ENCODE results near the gene C22orf23. TPM values are rescaled to one million over a fixed set of nuclear protein-coding genes. Genes with fewer than 3 reads are reported as not detected.

The C22orf23 gene
- total and polyA plus RNA-seq, 7 donors, result 0.15 to 0.36 TPM; not detected in 5

- Histone ChIP-seq H3K4me1 (peaks cover 0 to 4% (median 0%) of the 10 kb centered on the region in 4 donors), H3K4me3 (no peak overlapping the region), H3K36me3 (peaks cover 0 to 42% (median 20%) of the 10 kb centered on the region in 4 donors), H3K27ac (no peak overlapping the region), H3K9me3 (no peaks in the 10 kb centered on the region), H3K27me3 (no peaks in the 10 kb centered on the region)
- intact Hi-C loops (cut with DNase I), result no loop called here
- 85 to 92% methylated on average over 7 of the region's 7 CpGs for WGBS, 2 donors
- DNase-seq, result no peak
- TF ChIP-seq POLR2A (IDR thresholded peaks at IDR 0.05) (no peak), POLR2AphosphoS5 (IDR thresholded peaks at IDR 0.05) (no peak), CTCF (IDR thresholded peaks at IDR 0.05) (no peak), EP300 (IDR thresholded peaks at IDR 0.05) (no peak)
These were observed 18.4 kb upstream of the C22orf23 start for GRCh38 chr22:37971475-37972434.

DNA sequence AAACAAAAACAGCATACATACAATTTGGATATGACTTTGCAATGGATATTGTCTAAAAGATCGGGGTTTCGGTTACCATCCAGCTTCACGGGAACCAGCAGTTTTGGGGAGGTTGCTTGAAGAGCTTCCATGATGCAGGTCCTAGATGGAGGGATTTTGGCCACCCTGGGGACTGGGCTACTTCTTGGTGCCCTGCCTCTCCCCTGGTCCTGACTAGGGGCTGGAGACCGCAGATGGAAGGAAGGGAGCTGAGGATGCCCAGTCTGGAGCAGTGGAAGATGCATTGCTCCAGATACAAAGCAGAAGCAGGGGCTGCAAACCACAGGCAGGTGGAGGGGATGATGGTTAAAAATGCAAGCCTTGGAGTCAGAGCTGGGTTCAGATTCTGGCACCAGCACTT, 17.5 kb upstream of the C22orf23 start:
- DNase-seq, result no peak
- Histone ChIP-seq H3K36me3 (peaks cover 0 to 51% (median 21%) of the 10 kb centered on the region in 4 donors), H3K27ac (no peak overlapping the region), H3K9me3 (no peaks in the 10 kb centered on the region), H3K27me3 (no peaks in the 10 kb centered on the region), H3K4me1 (peaks cover 0 to 10% (median 6%) of the 10 kb centered on the region in 4 donors), H3K4me3 (no peak overlapping the region)
- intact Hi-C loops (cut with DNase I), result no loop called here
- 89 to 98% methylated on average over 4 of the region's 4 CpGs for WGBS, 2 donors
- TF ChIP-seq POLR2AphosphoS5 (IDR thresholded peaks at IDR 0.05) (no peak), CTCF (IDR thresholded peaks at IDR 0.05) (no peak), POLR2A (IDR thresholded peaks at IDR 0.05) (no peak), EP300 (IDR thresholded peaks at IDR 0.05) (no peak)

DNA sequence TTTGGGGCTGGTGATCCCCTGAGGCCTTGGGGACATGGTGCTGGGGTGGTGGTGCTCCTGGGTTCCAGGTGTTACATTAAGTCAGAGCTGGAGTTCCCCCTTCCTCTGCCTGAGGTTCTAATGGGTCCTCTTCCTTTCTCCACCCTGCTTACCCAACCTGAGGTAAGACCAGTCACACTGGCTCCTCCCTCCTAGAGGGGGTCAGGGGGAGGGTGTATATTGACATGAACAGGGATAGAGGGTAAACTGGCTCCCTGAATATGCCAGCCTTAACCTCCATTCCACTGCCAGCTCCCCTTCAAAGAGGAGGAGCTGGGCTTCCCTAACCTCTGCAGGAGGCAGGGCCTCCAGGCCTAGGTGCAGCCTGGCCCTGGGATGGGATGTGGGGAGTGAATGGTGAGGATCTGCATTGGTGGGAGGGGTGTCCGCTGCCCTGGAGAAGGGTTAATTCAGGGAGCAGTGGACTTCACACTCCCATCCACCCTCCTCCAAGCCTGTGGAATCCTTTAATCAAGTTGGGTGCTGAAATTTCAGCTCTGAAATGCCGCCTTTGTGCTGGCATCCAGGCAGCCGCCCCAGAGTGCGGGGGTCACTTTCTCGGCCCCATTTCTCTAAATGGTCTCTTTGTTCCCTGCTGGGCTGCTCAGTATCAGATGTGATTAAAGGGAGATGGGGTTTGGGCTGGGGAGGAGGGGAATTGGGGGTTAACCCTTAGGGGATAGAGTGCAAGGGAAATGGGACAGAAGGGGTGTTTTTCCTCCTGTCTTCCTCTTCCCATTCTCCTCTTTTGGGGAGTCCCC, 15.3 kb upstream of the C22orf23 start:
- Histone ChIP-seq H3K4me3 (no peak overlapping the region), H3K27ac (peak overlapping the region in 2 of 4 donors; percentile 19 to 26), H3K4me1 (peaks cover 0 to 27% (median 18%) of the 10 kb centered on the region in 4 donors), H3K27me3 (no peaks in the 10 kb centered on the region), H3K9me3 (no peaks in the 10 kb centered on the region), H3K36me3 (peaks cover 0 to 50% (median 17%) of the 10 kb centered on the region in 4 donors)
- intact Hi-C loops (cut with DNase I), result loop anchor here (5.0 kb wide), 1 partner anchor 106 kb away; no protein-coding TSS in a partner anchor
- no peak for DNase-seq
- TF ChIP-seq CTCF (IDR thresholded peaks at IDR 0.05), result no peak
- TF ChIP-seq POLR2AphosphoS5 (IDR thresholded peaks at IDR 0.05), result no peak
- no peak for TF ChIP-seq POLR2A (IDR thresholded peaks at IDR 0.05)
- TF ChIP-seq EP300 (IDR thresholded peaks at IDR 0.05), result no peak
- 96% methylated on average over 5 of the region's 5 CpGs for WGBS, 2 donors

DNA sequence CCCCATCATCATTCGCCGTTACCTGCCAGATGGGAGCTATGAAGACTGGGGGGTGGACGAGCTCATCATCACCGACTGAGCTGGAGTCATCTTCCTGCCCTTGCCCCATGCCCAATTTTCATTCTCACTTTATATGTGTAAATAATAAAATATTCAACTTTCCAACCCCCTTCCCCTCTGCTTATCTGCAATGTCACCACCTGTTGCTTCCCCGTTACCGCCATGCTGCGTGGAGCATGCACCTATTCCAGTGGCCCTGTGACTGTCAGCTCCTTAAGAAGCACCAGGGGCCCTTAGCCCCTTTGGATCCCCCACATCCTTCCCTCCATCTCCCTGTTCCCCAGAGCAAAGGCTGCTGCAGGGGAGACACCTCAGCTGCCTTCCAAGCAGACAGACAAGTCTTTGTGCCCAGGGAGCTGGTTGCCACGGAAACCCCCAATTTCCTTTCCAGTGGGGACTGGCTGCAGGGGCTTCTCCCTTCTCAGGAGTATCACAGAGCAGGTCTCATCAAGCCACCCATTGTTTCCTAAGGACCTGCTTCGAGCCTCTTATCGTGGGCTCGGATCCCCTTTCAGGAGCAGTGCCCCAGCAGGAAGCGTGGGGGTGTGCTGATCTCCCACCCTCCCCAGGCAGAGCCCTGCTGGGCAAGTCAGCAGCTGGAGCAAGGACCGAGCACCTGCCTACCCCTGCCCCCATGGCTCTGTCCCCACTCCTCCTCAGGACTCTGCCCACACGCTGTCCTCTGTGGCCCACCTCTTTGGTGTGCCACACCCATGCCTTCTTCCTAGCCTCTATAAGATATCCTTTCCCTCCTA, 14.4 kb upstream of the C22orf23 start:
- Histone ChIP-seq H3K4me1 (peaks cover 0 to 27% (median 18%) of the 10 kb centered on the region in 4 donors), H3K27me3 (no peaks in the 10 kb centered on the region), H3K4me3 (no peak overlapping the region), H3K9me3 (no peaks in the 10 kb centered on the region), H3K36me3 (peaks cover 0 to 55% (median 22%) of the 10 kb centered on the region in 4 donors), H3K27ac (peak overlapping the region in 2 of 4 donors; percentile 19 to 26)
- DNase-seq, result no peak
- TF ChIP-seq EP300 (IDR thresholded peaks at IDR 0.05) (no peak), POLR2A (IDR thresholded peaks at IDR 0.05) (no peak), CTCF (IDR thresholded peaks at IDR 0.05) (no peak)
- WGBS, 2 donors, result 87 to 88% methylated on average over 14 of the region's 14 CpGs
- intact Hi-C loops (cut with DNase I), result loop anchor here (5.0 kb wide), 1 partner anchor 106 kb away; no protein-coding TSS in a partner anchor
